GM23338 (cell line): ENCODE measurements around the gene CNOT9. TPM values are rescaled to one million over a fixed set of nuclear protein-coding genes. Genes with fewer than 3 reads are reported as not detected.

Source experiments
- ATAC-seq: fragments of 200-7000 bp; cut with Tn5 transposase; 3 replicates; pipeline ENCODE4 v1.9.1; 2020
- DNase-seq: peaks from one replicate; pipeline ENCODE4 v3.0.0-alpha.2; 2015; ENCODE audit warnings: low spot score
- H2AFZ ChIP-seq: fragments of 200-600 bp; sonication (generic); 2 replicates; pipeline ENCODE4 v1.8.0; 2016; ENCODE audit warnings: antibody characterized with exemption, mild to moderate bottlenecking, moderate library complexity
- H3F3A ChIP-seq: fragments of 200-600 bp; sonication (generic); replicated peaks from 2 replicates; pipeline ENCODE4 v1.8.0; 2017; ENCODE audit warnings: antibody characterized with exemption, mixed run types, low read depth
- H3K27ac ChIP-seq: fragments of 200-600 bp; sonication (generic); 2 replicates; pipeline ENCODE4 v1.6.1; 2016; ENCODE audit warnings: low read depth
- H3K27me3 ChIP-seq: fragments of 200-600 bp; sonication (generic); 2 replicates; pipeline ENCODE4 v1.8.0; 2016; ENCODE audit warnings: mild to moderate bottlenecking, mixed run types, moderate library complexity; ENCODE audit not compliant: insufficient read depth
- H3K36me3 ChIP-seq: fragments of 200-600 bp; sonication (generic); 2 replicates; pipeline ENCODE4 v1.8.0; 2016; ENCODE audit warnings: mild to moderate bottlenecking; ENCODE audit not compliant: insufficient read depth
- H3K4me1 ChIP-seq: fragments of 200-600 bp; sonication (generic); 2 replicates; pipeline ENCODE4 v1.8.0; 2016; ENCODE audit warnings: mild to moderate bottlenecking, moderate library complexity; ENCODE audit not compliant: insufficient read depth
- H3K4me2 ChIP-seq: fragments of 200-600 bp; sonication (generic); 2 replicates; pipeline ENCODE4 v1.7.1; 2017; ENCODE audit warnings: mixed run types
- H3K4me3 ChIP-seq: fragments of 200-600 bp; sonication (generic); 2 replicates; pipeline ENCODE4 v1.6.1; 2016; ENCODE audit warnings: mixed run types
- H3K79me2 ChIP-seq: fragments of 200-600 bp; sonication (generic); replicated peaks from 2 replicates; pipeline ENCODE4 v1.8.0; 2017; ENCODE audit warnings: mild to moderate bottlenecking; ENCODE audit not compliant: insufficient read depth
- H3K9me2 ChIP-seq: fragments of 200-600 bp; sonication (generic); 2 replicates; pipeline ENCODE4 v1.8.0; 2017; ENCODE audit not compliant: insufficient read depth
- H4K20me1 ChIP-seq: fragments of 200-600 bp; sonication (generic); replicated peaks from 2 replicates; pipeline ENCODE4 v1.8.0; 2017; ENCODE audit warnings: mild to moderate bottlenecking; ENCODE audit not compliant: insufficient read depth
- H3K27ac Mint-ChIP-seq: 2 replicates; pipeline ENCODE4 v1.8.0; 2020; ENCODE audit warnings: inconsistent platforms, mild to moderate bottlenecking, moderate library complexity, mixed read lengths
- H3K27me3 Mint-ChIP-seq: 3 replicates; pipeline ENCODE4 v1.8.0; 2022; ENCODE audit warnings: low read depth, mild to moderate bottlenecking, moderate library complexity, mixed read lengths, inconsistent platforms; ENCODE audit not compliant: insufficient read depth, poor library complexity
- H3K36me3 Mint-ChIP-seq: 3 replicates; pipeline ENCODE4 v1.8.0; 2021; ENCODE audit warnings: low read depth, mild to moderate bottlenecking, inconsistent platforms, moderate library complexity, mixed read lengths
- H3K4me1 Mint-ChIP-seq: 3 replicates; pipeline ENCODE4 v1.8.0; 2020; ENCODE audit warnings: mild to moderate bottlenecking, inconsistent platforms, mixed read lengths
- H3K4me3 Mint-ChIP-seq: 3 replicates; pipeline ENCODE4 v1.8.0; 2021; ENCODE audit warnings: moderate library complexity, mild to moderate bottlenecking, inconsistent platforms, mixed read lengths
- H3K9me3 Mint-ChIP-seq: 3 replicates; pipeline ENCODE4 v1.8.0; 2020; ENCODE audit warnings: moderate library complexity, mild to moderate bottlenecking, inconsistent platforms, mixed read lengths
- CTCF ChIP-seq, 2 experiments: fragments of 200-600 bp in 1 of 2; sonication (generic) in 1 of 2; conservative IDR thresholded peaks; 2 replicates each; pipeline versions ENCODE4 v1.5.1 to v1.6.1; 2016 to 2017; ENCODE audit warnings: antibody characterized with exemption in 2 of 2, low read depth in 2 of 2, mild to moderate bottlenecking in 2 of 2, moderate library complexity in 1 of 2
- ETS1 ChIP-seq: IDR thresholded peaks from 2 replicates; pipeline ENCODE4 v1.6.1; 2016; ENCODE audit warnings: antibody characterized with exemption
- EZH2 ChIP-seq: fragments of 200-600 bp; sonication (generic); IDR thresholded peaks from one replicate; pipeline ENCODE4 v1.8.0; 2017; ENCODE audit warnings: antibody characterized with exemption, mild to moderate bottlenecking, low read depth; ENCODE audit not compliant: unreplicated experiment
- EZH2phosphoT487 ChIP-seq: fragments of 200-600 bp; sonication (generic); IDR thresholded peaks from one replicate; pipeline ENCODE4 v1.8.1; 2018; ENCODE audit warnings: antibody characterized with exemption; ENCODE audit not compliant: unreplicated experiment
- JUNB ChIP-seq: IDR thresholded peaks from one replicate; pipeline ENCODE4 v1.6.1; 2016; ENCODE audit warnings: antibody characterized with exemption; ENCODE audit not compliant: unreplicated experiment
- NANOG ChIP-seq: IDR thresholded peaks from 2 replicates; pipeline ENCODE4 v1.6.1; 2016; ENCODE audit warnings: antibody characterized with exemption, borderline replicate concordance
- POLR2AphosphoS5 ChIP-seq: IDR thresholded peaks from 2 replicates; pipeline ENCODE4 v1.6.1; 2016; ENCODE audit warnings: antibody characterized with exemption, low read depth
- REST ChIP-seq: IDR thresholded peaks from one replicate; pipeline ENCODE4 v1.6.1; 2018; ENCODE audit warnings: antibody characterized with exemption; ENCODE audit not compliant: unreplicated experiment
- STAT1 ChIP-seq: IDR thresholded peaks from one replicate; pipeline ENCODE4 v1.6.1; 2016; ENCODE audit warnings: antibody characterized with exemption; ENCODE audit not compliant: unreplicated experiment
- ZNF114 ChIP-seq: fragments of 250-450 bp; sonication (Bioruptor Pico); IDR thresholded peaks from 2 replicates; pipeline ENCODE4 v1.5.0; 2020; ENCODE audit warnings: mild to moderate bottlenecking, moderate library complexity
- ZNF462 ChIP-seq: fragments of 250-450 bp; sonication (Bioruptor Pico); IDR thresholded peaks from 2 replicates; pipeline ENCODE4 v1.5.0; 2020; ENCODE audit warnings: mild to moderate bottlenecking, moderate library complexity
- polyA plus RNA-seq: library from polyadenylated mRNA; unstranded; fragments of >200 nt; fragmentation: Nextera tagmentation; extraction: Ambion mirVana; gene quantifications from 2 replicates; pipeline ENCODE4 v1.2.1, GENCODE V29; 2016
- total RNA-seq: library from RNA; depleted of rRNA; stranded (reverse); fragments of >200 nt; shearing (Covaris generic); gene quantifications from 2 replicates; pipeline ENCODE4 v1.2.3, GENCODE V29; 2014

The CNOT9 gene
- total and polyA plus RNA-seq, 2 experiments from 2014 or later = 55.3 to 132 TPM

- TF ChIP-seq ZNF462 (CRISPR knock-in tag) = no peak
- no peak for TF ChIP-seq STAT1
Measured at GRCh38 chr2:218566296-218566695, 2.3 kb upstream of the CNOT9 start (continued).

GRCh38 chr2:218567797-218568189, 846 bp upstream of the CNOT9 start:
- no peaks in the 10 kb centered on the region for H3K27me3 ChIP-seq
- H3K27ac Mint-ChIP-seq = peak overlapping the region; percentile 92
- peak overlapping the region; percentile 81 for H2AFZ ChIP-seq
- H3K36me3 ChIP-seq = peaks cover 6% of the 10 kb centered on the region; the same call in 1 of the 2 replicates
- H3K4me2 ChIP-seq = peak overlapping the region; percentile 96
- H3K9me3 Mint-ChIP-seq = no peaks in the 10 kb centered on the region; the same call in 2 of the 3 replicates
- H3K27me3 Mint-ChIP-seq = peaks cover 10% of the 10 kb centered on the region
- H3K36me3 Mint-ChIP-seq = peaks cover 34% of the 10 kb centered on the region
- ATAC-seq = peak; percentile 76
- H3K4me1 Mint-ChIP-seq = peaks cover 28% of the 10 kb centered on the region
- no peaks in the 10 kb centered on the region for H3K9me2 ChIP-seq
- H3K27ac ChIP-seq = peak overlapping the region; percentile 92
- DNase-seq = peak; percentile 84
- peaks cover 30% of the 10 kb centered on the region for H4K20me1 ChIP-seq
- no peaks in the 10 kb centered on the region; the same call in 1 of the 2 replicates for H3F3A ChIP-seq
- H3K79me2 ChIP-seq = peaks cover 88% of the 10 kb centered on the region
- peak overlapping the region; percentile 76 for H3K4me3 ChIP-seq
- peaks cover 21% of the 10 kb centered on the region for H3K4me1 ChIP-seq
- peak overlapping the region; percentile 95 for H3K4me3 Mint-ChIP-seq
- TF ChIP-seq EZH2phosphoT487 (no peak), POLR2AphosphoS5 (no peak), NANOG (no peak), CTCF (conservative IDR thresholded peaks at IDR 0.05; ENCODE audit: low read depth in 2 of 2) (no peak), REST (no peak), STAT1 (no peak), ZNF114 (CRISPR knock-in tag) (no peak), JUNB (no peak), ETS1 (no peak), EZH2 (no peak)
